ENCODE results near the gene ITGA3.

- TF ChIP-seq POLR2AphosphoS5 (IDR thresholded peaks at IDR 0.05) (no peak), CTCF (IDR thresholded peaks at IDR 0.05 in 8 of 11, conservative IDR thresholded peaks at IDR 0.05 in 3 of 11) (no peak), POLR2A (IDR thresholded peaks at IDR 0.05) (no peak)
These were observed 3.6 kb upstream of the ITGA3 start for GRCh38 chr17:50052241-50052796.

Data from spleen (tissue), 7 donors.